ENCODE data around the gene CSNK1G1.
"Not testable (repeated sequence)": the region's sequence is repeated elsewhere in the genome, so short reads cannot be mapped to it uniquely, and the experiment has no call there.

The CSNK1G1 gene

DNA sequence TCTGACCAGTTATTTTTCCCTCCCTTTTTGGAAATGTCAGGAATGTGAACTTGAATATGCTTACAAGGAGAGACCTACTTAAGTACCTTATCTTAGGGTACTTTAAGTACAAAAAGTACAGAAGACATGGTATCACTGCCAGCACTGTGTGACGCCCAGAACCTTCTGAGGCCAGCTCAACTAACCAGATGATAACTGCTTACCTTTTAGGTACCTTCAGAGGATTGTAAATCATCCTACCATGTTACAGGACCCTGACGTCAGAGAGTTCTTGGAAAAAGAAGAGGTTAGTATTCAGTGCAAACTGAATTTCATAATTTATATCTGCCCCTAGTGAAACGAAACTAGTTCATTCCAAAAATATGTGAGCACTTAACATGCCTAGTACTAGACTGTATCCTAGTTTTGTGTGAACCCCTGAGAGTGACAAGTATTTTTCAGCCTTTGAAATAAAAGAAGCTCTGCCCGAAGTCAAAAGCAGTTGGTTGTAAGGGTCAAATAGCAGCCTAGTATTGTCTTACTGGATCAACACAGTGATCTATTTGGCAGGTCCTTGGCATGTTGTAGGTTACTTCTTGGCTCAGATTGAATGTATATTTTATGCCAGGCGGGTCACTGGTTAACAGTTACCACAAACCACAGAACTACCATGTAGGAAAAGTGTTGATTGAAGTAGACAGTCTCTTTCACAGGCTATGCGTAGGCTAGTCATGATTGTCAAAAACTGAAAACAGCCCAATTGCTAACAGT lies 228.3 kb downstream of the CSNK1G1 start:
- Histone ChIP-seq H3K36me3 (peaks cover 83% of the 10 kb centered on the region), H3K27ac (no peak overlapping the region), H3K27me3 (ENCODE audit: insufficient read depth, low read depth, severe bottlenecking) (no peaks in the 10 kb centered on the region), H3K4me3 (ENCODE audit: low read depth, low read length) (no peak overlapping the region), H3K9me3 (ENCODE audit: severe bottlenecking) (no peaks in the 10 kb centered on the region)
- TF ChIP-seq, protein P1, sequence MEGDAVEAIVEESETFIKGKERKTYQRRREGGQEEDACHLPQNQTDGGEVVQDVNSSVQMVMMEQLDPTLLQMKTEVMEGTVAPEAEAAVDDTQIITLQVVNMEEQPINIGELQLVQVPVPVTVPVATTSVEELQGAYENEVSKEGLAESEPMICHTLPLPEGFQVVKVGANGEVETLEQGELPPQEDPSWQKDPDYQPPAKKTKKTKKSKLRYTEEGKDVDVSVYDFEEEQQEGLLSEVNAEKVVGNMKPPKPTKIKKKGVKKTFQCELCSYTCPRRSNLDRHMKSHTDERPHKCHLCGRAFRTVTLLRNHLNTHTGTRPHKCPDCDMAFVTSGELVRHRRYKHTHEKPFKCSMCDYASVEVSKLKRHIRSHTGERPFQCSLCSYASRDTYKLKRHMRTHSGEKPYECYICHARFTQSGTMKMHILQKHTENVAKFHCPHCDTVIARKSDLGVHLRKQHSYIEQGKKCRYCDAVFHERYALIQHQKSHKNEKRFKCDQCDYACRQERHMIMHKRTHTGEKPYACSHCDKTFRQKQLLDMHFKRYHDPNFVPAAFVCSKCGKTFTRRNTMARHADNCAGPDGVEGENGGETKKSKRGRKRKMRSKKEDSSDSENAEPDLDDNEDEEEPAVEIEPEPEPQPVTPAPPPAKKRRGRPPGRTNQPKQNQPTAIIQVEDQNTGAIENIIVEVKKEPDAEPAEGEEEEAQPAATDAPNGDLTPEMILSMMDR (IDR thresholded peaks at IDR 0.05; ENCODE audit: low read depth, low read length): no peak
- no peak for DNase-seq

DNA sequence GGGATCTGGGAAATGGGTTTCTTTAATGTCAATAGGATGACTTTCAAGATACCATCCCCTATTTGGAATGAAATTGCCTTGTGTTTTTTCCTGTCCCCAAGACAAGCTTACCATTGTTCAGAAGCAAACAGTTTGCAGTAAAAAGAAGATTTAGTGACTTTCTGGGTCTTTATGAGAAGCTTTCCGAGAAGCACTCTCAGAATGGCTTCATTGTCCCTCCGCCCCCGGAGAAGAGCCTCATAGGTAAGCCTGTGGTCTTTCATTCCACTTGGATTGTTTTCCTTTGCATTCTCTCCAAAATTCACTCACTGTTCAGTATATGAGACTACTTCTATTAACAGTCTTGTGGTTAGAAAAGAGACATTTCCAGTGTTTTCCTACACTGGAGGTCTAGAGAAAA lies 230.0 kb downstream of the CSNK1G1 start:
- DNase-seq: no peak
- no peaks in the 10 kb centered on the region for H3K27me3 ChIP-seq (ENCODE audit: insufficient read depth, low read depth, severe bottlenecking)
- TF ChIP-seq, protein P1 (IDR thresholded peaks at IDR 0.05; ENCODE audit: low read depth, low read length): no peak
- H3K4me3 ChIP-seq (ENCODE audit: low read depth, low read length): no peak overlapping the region
- peaks cover 78% of the 10 kb centered on the region for H3K36me3 ChIP-seq
- no peak overlapping the region for H3K27ac ChIP-seq
- no peaks in the 10 kb centered on the region for H3K9me3 ChIP-seq (ENCODE audit: severe bottlenecking)

DNA sequence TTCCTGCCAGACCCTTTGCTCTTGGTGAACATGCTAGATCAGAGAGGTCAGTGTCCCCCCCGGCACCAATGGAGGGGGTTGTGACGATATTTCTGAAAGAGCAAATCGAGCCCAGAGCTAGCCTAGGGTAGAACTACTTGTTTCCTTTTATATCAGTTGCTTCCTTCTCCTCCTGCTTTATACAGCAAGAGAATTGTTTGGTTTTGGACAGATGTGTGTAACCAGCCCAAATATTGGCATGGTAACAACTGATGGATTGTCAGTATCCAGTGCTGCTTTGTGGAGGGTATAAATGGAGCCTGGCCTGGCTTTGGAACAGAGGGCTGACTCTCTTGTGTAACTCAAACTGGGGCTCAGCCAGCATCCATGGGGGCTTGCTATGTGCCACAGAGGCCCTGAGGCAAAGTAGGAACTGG lies 233.0 kb downstream of the CSNK1G1 start:
- no peak overlapping the region for H3K27ac ChIP-seq
- no peak overlapping the region for H3K4me3 ChIP-seq (ENCODE audit: low read depth, low read length)
- peaks cover 73% of the 10 kb centered on the region for H3K36me3 ChIP-seq
- no peaks in the 10 kb centered on the region for H3K27me3 ChIP-seq (ENCODE audit: insufficient read depth, low read depth, severe bottlenecking)
- no peaks in the 10 kb centered on the region for H3K9me3 ChIP-seq (ENCODE audit: severe bottlenecking)
- TF ChIP-seq, protein P1 (IDR thresholded peaks at IDR 0.05; ENCODE audit: low read depth, low read length): no peak
- no peak for DNase-seq

DNA sequence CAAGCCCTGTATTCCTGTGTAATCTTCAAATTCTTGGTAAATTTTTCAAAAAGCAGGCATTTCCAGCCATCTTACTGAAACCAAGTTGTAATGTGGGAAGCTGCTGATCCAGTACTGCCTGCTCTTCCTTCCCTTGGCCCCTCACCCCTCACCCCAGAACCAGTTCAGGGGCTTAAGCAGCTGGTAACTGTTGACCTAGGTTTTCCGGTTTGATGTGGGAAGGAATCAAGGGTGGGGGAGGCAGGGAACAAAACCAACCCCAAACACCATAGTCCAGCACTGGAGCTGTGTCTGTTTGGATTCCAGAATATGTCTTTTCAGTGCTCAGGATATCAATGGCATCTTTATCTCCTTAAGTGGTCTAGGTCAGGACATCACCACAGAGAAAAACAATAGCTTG lies 233.5 kb downstream of the CSNK1G1 start:
- DNase-seq: no peak
- H3K27ac ChIP-seq: no peak overlapping the region
- H3K27me3 ChIP-seq (ENCODE audit: insufficient read depth, low read depth, severe bottlenecking): no peaks in the 10 kb centered on the region
- H3K4me3 ChIP-seq (ENCODE audit: low read depth, low read length): no peak overlapping the region
- no peaks in the 10 kb centered on the region for H3K9me3 ChIP-seq (ENCODE audit: severe bottlenecking)
- peaks cover 72% of the 10 kb centered on the region for H3K36me3 ChIP-seq
- TF ChIP-seq, protein P1 (IDR thresholded peaks at IDR 0.05; ENCODE audit: low read depth, low read length): no peak

DNA sequence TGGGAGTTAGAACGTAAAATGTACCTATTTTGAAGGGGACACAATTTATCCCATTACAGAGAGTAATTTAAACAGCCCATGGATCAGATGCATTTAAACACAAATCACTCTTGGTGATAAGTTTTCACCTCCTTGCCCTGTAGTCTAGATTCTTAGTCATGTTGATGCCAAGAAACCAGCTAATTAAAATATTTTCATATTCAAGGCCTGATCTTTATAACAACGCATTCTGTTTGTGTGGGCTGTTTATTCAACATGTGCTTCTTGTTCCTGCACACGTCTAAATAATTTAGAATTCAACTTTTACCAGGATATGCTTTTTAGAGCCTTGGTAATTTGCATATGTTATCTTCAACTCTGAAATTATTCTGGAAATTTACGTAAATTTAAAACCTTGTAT lies 234.4 kb downstream of the CSNK1G1 start:
- Histone ChIP-seq H3K4me3 (ENCODE audit: low read depth, low read length) (no peak overlapping the region), H3K36me3 (peaks cover 64% of the 10 kb centered on the region), H3K27me3 (ENCODE audit: insufficient read depth, low read depth, severe bottlenecking) (no peaks in the 10 kb centered on the region), H3K9me3 (ENCODE audit: severe bottlenecking) (no peaks in the 10 kb centered on the region), H3K27ac (no peak overlapping the region)
- TF ChIP-seq, protein P1 (IDR thresholded peaks at IDR 0.05; ENCODE audit: low read depth, low read length): no peak
- no peak for DNase-seq

DNA sequence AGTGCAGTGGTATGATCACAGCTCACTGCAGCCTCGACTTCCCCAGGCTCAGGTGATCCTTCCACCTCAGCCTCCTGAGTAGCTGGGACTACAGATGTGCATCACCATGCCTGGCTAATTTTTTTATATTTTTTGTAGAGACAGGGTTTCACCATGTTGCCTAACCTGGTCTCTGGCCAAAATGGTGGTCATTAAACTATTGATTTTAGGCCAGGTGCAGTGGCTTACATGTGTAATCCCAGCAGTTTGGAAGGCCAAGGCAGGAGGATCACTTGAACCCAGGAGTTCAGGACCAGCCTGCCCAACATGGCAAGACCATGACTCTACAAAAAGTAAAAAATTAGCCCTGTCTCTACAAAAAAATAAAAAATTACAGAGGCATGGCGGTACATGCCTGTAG lies 235.7 kb downstream of the CSNK1G1 start:
- DNase-seq; H3K9me3 ChIP-seq (ENCODE audit: severe bottlenecking); H3K27me3 ChIP-seq (ENCODE audit: insufficient read depth, low read depth, severe bottlenecking); H3K27ac ChIP-seq; H3K4me3 ChIP-seq (ENCODE audit: low read depth, low read length): not testable (repeated sequence)
- H3K36me3 ChIP-seq: peaks cover 64% of the 10 kb centered on the region

All from WERI-Rb-1 (cell line).